HepG2 (cell line): ENCODE measurements around the gene ADIPOR2. TPM values are rescaled to one million over a fixed set of nuclear protein-coding genes. Genes with fewer than 3 reads are reported as not detected.
A peak's percentile ranks its signal among the peaks of the same experiment; 100 is the strongest.

Experiments
- AHR ChIP-seq: IDR thresholded peaks from 2 replicates; pipeline ENCODE4 v1.6.1; 2018; ENCODE audit warnings: missing genetic modification reagents, missing compliant biosample characterization
- HNRNPH1 ChIP-seq: fragments of 200-400 bp; formaldehyde crosslinking; optimal IDR thresholded peaks from 2 replicates; pipeline ENCODE3; 2017; ENCODE audit warnings: mild to moderate bottlenecking, low read depth, low read length
- HOXA5 ChIP-seq: sonication (generic); formaldehyde crosslinking; IDR thresholded peaks from 2 replicates; pipeline ENCODE4 v1.4.0; 2020; ENCODE audit warnings: missing genetic modification reagents
- RBFOX2 ChIP-seq: fragments of 200-400 bp; formaldehyde crosslinking; IDR thresholded peaks from 2 replicates; pipeline ENCODE4 v1.6.1; 2017; ENCODE audit warnings: low read depth, mild to moderate bottlenecking, low read length
- REPIN1 ChIP-seq: sonication (generic); formaldehyde crosslinking; IDR thresholded peaks from 2 replicates; pipeline ENCODE4 v1.8.0; 2022; ENCODE audit warnings: missing genetic modification reagents, low read depth, mild to moderate bottlenecking, borderline replicate concordance
- SP2 ChIP-seq: sonication (generic); formaldehyde crosslinking; IDR thresholded peaks from 2 replicates; pipeline ENCODE4 v1.5.1; 2020; ENCODE audit warnings: mild to moderate bottlenecking, missing genetic modification reagents
- ZMYM4 ChIP-seq: sonication (generic); formaldehyde crosslinking; IDR thresholded peaks from 2 replicates; pipeline ENCODE4 v1.8.1; 2023; ENCODE audit warnings: mild to moderate bottlenecking, missing genetic modification reagents
- ZNF724P ChIP-seq: sonication (generic); formaldehyde crosslinking; IDR thresholded peaks from 2 replicates; pipeline ENCODE4 v1.8.0; 2022; ENCODE audit warnings: missing genetic modification reagents, borderline replicate concordance
- polyA plus RNA-seq, 8 experiments: library from polyadenylated mRNA; depleted of rRNA in 3 of 8; stranded (reverse) in 7 of 8; unstranded in 1 of 8; fragments of >200 nt; fragmentation: Illumina TruSeq in 4 of 8; extraction: Trizol in 4 of 8; gene quantifications; 2 replicates each; pipeline versions ENCODE4 v1.2.1 to v1.2.3, GENCODE V29; 2011 to 2016; ENCODE audit warnings: low read depth in 4 of 8, missing spikeins in 1 of 8, mixed read lengths in 1 of 8; ENCODE audit not compliant: insufficient read depth in 1 of 8
- total RNA-seq, 5 experiments: library from RNA; depleted of rRNA; stranded (reverse); fragments of >200 nt; fragmentation: Illumina TruSeq; extraction: Trizol; gene quantifications; 2 replicates each; pipeline ENCODE4 v1.2.3, GENCODE V29; 2016; ENCODE audit warnings: low read depth in 1 of 5
- TF ChIP-seq, protein P1 (sequence below): sonication (generic); formaldehyde crosslinking; IDR thresholded peaks from 2 replicates; pipeline ENCODE4 v1.4.0; 2020; ENCODE audit warnings: missing genetic modification reagents, borderline replicate concordance
- TF ChIP-seq, protein P2 (sequence below): sonication (generic); formaldehyde crosslinking; IDR thresholded peaks from 2 replicates; pipeline ENCODE4 v1.4.0; 2020; ENCODE audit warnings: missing genetic modification reagents
- TF ChIP-seq, protein P3 (sequence below): sonication (generic); formaldehyde crosslinking; IDR thresholded peaks from 2 replicates; pipeline ENCODE4 v1.4.0; 2020; ENCODE audit warnings: missing genetic modification reagents
- TF ChIP-seq, protein P4 (sequence below): sonication (generic); formaldehyde crosslinking; IDR thresholded peaks from 2 replicates; pipeline ENCODE4 v1.8.1; 2023; ENCODE audit warnings: mild to moderate bottlenecking, inconsistent platforms, moderate library complexity, missing genetic modification reagents, borderline replicate concordance

Gene ADIPOR2
- total and polyA plus RNA-seq, 2 of the 13 experiments (the other 11 are each of a cell fraction or from before 2014, with no cell fraction given), result 35.2 to 52.2 TPM

DNA sequence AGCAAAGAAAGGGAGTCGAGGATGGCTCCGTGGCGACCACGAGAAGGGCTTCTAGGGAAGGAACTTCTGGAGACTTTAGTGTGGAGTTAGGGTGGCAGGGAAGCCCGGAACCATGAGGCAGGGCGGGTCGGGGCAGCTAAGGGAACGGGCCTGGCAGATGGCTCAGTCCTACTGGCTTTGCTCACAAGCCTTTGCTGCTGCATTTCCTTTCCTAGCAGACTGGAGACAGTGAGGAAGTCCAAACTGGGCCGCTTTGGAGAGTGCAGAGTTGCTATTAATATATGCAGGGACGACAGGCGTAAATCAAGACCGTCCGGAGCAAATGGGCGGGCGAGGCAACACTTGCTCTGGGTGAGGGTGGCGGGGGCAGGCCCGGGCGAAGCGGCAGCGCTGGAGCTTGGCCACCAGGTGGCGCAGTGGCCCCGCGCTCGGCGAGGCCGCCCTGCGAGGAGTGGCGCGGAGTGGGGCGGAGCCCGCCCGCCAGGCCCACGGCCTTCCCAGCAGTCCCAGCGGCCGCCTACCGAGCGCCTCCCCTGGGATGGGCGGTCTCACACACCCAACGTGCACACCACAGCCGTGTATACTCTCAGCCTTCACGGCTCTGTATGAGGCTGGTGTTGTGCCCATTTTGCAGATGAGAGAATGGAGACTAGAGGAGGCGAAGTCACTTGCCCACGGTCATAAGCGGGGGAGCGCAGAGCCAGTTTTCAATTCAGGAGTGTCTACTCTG is 105.1 kb downstream of the ADIPOR2 start (continued):
- TF ChIP-seq ZNF724P (CRISPR knock-in tag) (peak; percentile 88), HOXA5 (CRISPR knock-in tag) (no peak), RBFOX2 (peak; percentile 68), SP2 (no peak), HNRNPH1 (no peak), AHR (CRISPR knock-in tag) (0 out of 2 replicates have a peak, but pooled peaks have one; percentile 51), REPIN1 (CRISPR knock-in tag) (peak; percentile 60; the same call in 1 of the 2 replicates), ZMYM4 (CRISPR knock-in tag) (peak; percentile 91)
- TF ChIP-seq, protein P1, sequence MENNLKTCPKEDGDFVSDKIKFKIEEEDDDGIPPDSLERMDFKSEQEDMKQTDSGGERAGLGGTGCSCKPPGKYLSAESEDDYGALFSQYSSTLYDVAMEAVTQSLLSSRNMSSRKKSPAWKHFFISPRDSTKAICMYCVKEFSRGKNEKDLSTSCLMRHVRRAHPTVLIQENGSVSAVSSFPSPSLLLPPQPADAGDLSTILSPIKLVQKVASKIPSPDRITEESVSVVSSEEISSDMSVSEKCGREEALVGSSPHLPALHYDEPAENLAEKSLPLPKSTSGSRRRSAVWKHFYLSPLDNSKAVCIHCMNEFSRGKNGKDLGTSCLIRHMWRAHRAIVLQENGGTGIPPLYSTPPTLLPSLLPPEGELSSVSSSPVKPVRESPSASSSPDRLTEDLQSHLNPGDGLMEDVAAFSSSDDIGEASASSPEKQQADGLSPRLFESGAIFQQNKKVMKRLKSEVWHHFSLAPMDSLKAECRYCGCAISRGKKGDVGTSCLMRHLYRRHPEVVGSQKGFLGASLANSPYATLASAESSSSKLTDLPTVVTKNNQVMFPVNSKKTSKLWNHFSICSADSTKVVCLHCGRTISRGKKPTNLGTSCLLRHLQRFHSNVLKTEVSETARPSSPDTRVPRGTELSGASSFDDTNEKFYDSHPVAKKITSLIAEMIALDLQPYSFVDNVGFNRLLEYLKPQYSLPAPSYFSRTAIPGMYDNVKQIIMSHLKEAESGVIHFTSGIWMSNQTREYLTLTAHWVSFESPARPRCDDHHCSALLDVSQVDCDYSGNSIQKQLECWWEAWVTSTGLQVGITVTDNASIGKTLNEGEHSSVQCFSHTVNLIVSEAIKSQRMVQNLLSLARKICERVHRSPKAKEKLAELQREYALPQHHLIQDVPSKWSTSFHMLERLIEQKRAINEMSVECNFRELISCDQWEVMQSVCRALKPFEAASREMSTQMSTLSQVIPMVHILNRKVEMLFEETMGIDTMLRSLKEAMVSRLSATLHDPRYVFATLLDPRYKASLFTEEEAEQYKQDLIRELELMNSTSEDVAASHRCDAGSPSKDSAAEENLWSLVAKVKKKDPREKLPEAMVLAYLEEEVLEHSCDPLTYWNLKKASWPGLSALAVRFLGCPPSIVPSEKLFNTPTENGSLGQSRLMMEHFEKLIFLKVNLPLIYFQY (CRISPR knock-in tag), result peak; percentile 72
- TF ChIP-seq, protein P2, sequence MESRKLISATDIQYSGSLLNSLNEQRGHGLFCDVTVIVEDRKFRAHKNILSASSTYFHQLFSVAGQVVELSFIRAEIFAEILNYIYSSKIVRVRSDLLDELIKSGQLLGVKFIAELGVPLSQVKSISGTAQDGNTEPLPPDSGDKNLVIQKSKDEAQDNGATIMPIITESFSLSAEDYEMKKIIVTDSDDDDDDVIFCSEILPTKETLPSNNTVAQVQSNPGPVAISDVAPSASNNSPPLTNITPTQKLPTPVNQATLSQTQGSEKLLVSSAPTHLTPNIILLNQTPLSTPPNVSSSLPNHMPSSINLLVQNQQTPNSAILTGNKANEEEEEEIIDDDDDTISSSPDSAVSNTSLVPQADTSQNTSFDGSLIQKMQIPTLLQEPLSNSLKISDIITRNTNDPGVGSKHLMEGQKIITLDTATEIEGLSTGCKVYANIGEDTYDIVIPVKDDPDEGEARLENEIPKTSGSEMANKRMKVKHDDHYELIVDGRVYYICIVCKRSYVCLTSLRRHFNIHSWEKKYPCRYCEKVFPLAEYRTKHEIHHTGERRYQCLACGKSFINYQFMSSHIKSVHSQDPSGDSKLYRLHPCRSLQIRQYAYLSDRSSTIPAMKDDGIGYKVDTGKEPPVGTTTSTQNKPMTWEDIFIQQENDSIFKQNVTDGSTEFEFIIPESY (CRISPR knock-in tag), result peak; percentile 56
- TF ChIP-seq, protein P3, sequence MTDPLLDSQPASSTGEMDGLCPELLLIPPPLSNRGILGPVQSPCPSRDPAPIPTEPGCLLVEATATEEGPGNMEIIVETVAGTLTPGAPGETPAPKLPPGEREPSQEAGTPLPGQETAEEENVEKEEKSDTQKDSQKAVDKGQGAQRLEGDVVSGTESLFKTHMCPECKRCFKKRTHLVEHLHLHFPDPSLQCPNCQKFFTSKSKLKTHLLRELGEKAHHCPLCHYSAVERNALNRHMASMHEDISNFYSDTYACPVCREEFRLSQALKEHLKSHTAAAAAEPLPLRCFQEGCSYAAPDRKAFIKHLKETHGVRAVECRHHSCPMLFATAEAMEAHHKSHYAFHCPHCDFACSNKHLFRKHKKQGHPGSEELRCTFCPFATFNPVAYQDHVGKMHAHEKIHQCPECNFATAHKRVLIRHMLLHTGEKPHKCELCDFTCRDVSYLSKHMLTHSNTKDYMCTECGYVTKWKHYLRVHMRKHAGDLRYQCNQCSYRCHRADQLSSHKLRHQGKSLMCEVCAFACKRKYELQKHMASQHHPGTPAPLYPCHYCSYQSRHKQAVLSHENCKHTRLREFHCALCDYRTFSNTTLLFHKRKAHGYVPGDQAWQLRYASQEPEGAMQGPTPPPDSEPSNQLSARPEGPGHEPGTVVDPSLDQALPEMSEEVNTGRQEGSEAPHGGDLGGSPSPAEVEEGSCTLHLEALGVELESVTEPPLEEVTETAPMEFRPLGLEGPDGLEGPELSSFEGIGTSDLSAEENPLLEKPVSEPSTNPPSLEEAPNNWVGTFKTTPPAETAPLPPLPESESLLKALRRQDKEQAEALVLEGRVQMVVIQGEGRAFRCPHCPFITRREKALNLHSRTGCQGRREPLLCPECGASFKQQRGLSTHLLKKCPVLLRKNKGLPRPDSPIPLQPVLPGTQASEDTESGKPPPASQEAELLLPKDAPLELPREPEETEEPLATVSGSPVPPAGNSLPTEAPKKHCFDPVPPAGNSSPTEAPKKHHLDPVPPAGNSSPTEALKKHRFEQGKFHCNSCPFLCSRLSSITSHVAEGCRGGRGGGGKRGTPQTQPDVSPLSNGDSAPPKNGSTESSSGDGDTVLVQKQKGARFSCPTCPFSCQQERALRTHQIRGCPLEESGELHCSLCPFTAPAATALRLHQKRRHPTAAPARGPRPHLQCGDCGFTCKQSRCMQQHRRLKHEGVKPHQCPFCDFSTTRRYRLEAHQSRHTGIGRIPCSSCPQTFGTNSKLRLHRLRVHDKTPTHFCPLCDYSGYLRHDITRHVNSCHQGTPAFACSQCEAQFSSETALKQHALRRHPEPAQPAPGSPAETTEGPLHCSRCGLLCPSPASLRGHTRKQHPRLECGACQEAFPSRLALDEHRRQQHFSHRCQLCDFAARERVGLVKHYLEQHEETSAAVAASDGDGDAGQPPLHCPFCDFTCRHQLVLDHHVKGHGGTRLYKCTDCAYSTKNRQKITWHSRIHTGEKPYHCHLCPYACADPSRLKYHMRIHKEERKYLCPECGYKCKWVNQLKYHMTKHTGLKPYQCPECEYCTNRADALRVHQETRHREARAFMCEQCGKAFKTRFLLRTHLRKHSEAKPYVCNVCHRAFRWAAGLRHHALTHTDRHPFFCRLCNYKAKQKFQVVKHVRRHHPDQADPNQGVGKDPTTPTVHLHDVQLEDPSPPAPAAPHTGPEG (CRISPR knock-in tag), result peak; percentile 36; the same call in 1 of the 2 replicates
- TF ChIP-seq, protein P4, sequence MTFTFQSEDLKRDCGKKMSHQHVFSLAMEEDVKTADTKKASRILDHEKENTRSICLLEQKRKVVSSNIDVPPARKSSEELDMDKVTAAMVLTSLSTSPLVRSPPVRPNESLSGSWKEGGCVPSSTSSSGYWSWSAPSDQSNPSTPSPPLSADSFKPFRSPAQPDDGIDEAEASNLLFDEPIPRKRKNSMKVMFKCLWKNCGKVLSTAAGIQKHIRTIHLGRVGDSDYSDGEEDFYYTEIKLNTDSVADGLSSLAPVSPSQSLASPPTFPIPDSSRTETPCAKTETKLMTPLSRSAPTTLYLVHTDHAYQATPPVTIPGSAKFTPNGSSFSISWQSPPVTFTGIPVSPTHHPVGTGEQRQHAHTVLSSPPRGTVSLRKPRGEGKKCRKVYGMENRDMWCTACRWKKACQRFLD (CRISPR knock-in tag), result peak; percentile 33; the same call in 1 of the 2 replicates
